ENCODE measurements around the gene S1PR1.

The S1PR1 gene

DNA sequence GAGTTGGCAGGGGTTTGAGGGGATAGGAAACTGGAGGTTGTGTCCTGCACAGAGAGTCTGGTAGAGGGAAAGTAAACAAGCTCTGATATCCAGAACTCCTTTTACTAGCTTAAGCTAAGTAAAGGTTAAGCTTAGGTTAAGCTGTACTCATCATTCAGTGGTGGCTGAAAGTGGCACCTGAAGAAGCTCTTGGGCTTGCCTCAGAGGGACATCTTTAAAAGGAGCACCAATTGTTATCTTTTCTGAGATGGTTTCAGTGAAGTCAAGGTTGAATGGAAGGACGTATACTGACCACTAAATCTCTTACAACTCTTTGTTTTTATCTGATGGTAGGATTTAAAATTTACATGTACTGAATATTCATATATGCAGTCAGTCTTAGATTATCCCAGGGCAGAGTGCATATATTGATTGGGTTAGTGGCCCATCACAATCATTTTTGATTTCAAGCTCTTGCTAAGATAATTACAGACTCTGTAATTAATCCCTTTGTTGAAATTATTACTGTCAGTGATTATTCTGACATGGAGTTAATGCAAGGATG, 43.3 kb downstream of the S1PR1 start:
- no peak for DNase-seq (ENCODE audit: low read depth)

DNA sequence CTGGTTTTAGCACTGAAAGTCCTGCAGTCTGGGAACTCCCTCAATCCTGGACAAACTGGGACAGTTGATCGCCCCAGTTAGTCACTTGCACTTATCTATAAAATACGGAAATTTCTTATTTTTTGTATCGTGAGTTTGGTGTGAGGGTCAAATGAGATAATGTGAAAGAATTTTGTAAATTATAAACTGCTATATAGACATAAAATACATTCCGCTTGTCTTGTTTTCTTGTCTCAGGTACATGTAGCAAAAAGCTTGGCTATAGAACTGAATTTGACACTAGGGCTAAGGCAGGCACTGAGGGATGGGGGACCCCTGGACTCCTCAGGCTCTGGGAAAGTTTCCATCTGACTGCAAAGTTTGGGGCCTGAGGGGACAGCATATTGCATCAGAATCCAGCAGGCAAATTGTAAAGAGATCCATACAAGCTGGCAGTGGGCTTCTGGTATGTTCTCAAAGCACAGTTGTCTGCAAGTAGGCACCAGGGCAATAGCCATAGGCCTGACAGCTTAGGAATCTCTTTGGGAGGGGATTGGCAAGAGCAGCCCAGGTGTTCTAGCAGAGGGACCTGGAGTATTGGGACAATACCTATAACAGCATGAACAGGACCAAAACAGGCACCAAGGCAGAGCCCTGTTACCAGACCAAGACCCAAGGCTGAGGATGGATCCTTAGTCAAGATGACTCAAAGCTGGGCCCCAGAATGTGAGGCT, 44.3 kb downstream of the S1PR1 start:
- no peak for DNase-seq (ENCODE audit: low read depth)

DNA sequence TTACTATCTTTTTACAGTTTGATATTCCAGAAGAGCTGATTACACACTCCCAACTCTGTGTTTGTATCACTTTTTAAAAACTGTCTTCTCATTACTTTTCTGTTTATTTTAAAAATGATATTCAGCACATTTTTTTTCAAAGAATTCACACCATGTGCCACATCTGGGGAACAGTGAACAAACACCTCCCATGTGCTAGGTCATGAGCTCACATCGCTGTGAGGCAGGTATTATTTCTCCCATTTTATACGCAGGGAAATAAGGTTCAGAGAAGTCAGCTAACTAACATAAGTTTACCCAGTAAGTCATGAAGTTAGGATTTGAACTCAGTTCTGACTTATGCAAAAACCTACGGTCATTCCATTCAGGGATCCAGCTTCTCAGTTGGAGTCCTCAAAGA, 44.9 kb downstream of the S1PR1 start:
- no peak for DNase-seq (ENCODE audit: low read depth)

DNA sequence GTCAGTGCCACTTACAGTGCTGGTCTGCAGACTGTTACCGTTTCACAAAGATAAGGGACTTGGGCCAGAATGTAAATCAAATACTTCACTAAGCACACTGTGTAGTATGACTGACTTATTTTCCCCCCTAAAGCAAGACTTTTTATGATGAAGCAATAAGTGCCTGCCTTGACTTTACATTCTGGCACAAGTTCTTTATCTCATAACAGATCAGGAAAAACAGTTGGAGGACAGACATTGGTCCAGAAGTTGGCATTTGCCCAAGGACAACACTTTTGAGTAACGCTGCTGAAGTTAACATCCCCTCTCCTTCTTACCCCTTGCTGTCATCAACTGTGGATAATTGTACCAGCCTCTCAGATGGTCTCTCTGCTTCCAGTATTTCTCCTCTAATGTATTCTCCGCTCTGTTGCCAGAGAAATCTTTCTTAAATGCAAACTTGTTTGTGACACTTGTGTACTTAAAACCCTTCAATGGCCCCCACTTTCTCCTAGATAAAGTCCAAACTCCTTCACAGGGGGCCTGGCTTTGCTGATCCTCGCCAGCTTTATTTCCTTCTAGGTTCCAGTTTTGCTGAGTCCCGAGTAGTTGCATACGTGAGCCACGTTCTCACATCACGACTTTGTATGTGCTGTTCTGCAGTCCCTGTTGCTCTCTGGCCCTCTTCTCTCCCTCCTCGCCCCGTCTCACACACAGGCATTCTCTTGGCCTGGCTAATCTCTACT, 45.7 kb downstream of the S1PR1 start:
- no peak for DNase-seq (ENCODE audit: low read depth)

DNA sequence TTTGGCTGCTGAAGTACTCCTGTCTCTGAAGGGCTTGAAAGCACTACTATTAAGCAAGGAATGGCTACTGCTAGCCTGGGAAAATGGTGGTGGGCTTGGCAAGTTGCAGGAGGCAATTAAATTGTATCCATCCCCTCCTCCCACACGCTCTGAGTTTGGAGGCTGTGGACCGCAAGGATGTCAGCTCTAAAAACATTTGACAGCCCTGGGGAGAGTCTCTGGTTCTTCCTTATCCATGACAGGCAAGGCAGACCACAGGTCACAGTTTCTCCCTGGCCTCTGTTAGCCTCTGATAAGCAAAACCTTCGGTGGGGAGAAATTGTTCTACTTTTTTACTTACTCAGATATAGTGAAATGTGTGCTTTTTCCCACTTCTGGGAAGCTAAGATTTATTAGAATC, 46.6 kb downstream of the S1PR1 start:
- DNase-seq (ENCODE audit: low read depth), result no peak

DNA sequence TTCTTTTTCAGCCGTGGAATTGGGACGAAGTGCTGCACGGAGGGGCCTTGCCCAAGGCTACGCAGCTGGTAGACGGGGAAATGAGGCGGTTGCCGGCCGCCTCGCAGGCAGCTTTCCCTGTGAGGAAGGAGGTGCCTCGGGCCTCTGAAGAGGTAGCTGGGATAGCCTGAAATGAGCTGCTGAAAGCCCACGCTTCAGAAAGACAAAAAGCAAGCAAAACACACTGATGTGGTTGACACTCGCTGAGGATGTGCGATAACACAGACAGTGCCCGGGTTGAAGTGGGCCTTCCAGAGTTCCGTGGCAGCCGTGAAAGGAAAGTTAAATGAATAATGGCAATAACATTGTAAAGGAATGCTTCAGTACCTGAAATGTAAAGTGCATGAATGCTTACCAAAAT, 47.2 kb downstream of the S1PR1 start:
- DNase-seq (ENCODE audit: low read depth), result peak; percentile 37

DNA sequence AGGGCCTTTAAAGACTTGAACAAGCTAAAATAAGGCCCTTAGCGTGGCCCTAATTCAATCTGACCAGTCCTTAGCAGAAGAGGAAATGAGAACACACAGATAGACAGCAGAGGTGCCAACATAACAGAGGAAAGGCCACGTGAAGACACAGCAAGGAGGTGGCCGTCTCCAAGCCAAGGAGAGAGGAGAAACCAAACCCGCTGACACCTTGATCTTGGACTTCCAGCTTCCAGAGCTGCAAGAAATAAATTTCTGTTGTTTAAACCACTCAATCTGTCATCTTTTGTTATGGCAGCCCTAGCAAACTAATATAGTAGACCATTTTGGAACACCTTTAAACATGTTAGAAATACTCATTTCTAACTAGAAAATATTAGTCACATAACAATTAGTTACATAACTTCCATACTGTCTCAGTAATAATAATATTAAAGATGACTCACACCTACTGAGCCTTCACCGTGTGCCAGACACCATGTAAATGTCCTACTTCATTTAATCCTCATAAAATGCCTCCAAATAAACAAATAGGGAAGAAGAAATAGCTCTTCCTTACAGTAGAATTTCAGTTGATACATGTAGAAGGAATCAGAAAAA, 47.9 kb downstream of the S1PR1 start:
- no peak for DNase-seq (ENCODE audit: low read depth)

DNA sequence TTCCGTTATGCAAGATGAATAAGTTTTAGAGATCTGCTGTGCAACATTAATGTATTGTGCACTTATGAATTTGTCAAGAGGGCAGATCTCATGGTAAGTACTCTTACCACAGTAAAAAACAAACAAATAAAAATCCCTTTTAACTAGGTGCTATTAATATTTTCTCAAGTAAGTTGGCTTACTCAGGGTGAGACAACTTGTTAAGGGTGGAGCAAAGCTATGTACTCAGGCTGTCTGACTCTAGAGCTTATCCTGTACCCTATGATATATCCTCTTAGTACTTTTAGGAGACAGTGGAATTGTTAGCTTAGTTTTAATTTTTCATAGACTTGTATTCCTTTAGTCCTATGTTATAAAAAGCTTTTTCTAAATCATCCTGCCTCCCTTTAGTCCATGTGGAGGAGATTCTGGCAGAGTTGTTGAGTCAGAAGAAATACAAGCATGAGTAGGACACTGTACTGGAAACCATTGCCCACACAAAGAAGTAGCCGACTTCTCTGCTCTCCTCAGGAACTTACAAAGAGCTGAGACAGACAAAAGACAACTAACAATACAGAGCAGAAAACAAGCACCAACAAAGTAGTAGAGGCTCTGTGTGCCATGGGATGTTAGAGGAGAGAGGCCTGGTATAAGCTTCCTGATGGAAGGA, 49.2 kb downstream of the S1PR1 start:
- DNase-seq (ENCODE audit: low read depth), result no peak

DNA sequence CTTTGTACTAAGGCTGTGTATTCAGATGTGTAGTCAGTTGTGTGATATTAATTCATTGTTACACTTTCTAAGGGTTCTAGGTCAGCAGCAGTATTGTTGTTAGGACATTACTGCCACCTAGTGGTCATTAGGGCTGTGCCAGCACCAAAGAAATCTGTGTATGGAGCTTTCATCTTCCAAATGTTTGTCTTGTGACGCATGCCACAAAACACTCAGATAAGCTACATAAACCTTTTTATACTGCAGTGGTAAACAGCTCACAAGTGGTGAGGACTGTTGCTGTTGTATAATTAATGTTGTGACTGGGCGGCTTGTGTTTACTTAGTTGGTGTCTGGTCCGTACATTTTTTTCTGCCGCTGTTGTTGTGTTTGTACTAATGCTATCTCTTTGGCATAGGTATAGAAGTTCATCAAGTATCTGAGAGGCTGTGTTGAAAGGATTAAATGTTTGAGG, 51.7 kb downstream of the S1PR1 start:
- peak; percentile 41 for DNase-seq (ENCODE audit: low read depth)

DNA sequence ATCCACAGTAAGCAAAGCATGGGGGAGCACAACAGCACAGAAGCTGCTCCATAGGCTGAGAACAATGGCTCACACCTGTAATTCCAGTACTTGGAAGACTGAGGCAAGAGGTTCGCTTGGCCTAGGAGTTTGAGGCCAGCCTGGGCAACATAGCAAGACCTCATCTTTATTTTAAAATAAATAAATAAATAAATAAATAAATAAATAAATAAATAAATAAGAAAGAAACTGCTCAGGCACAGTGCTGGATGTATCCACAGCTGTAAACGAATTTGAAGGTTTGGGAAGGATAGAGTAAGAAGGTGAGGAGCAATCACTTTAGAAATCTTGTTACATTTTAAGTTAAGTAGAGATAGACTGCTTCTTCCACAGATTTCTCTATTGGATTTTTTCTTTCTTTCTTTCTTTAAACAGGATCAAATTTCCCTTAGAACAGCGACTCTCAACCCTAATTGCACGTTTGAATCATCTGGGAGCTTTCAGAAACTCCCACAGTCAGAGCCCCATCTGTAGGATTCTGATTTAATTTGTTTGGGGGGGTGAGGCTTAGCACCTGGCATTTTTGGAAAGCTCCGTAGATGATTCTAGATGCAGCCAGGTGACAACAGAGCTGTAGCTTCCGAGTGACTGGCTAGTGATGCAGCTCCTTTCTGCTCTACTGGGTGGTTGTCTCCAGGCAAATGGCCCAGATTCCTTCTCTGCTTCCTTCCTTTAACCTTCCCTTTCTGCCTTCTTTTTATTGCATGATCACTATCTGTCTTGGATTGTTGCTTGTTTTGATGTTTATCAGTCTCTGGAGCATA, 53.5 kb downstream of the S1PR1 start:
- DNase-seq (ENCODE audit: low read depth), result no peak
